RWPE1 (cell line): ENCODE measurements around the gene SLC30A5.
"Not testable (repeated sequence)": the region's sequence is repeated elsewhere in the genome, so short reads cannot be mapped to it uniquely, and the experiment has no call there.

ENCODE experiments used
- CTCF ChIA-PET: fragments of 350-600 bp; sonication (Branson Sonifier 250); formaldehyde crosslinking; extraction: SDS; loops from one replicate; lab custom pipeline; 2021; lab: Yijun Ruan, JAX
- POLR2A ChIA-PET: fragments of 400-600 bp; formaldehyde crosslinking; extraction: SDS; loops from one replicate; lab custom pipeline; 2020; ENCODE audit warnings: antibody characterized with exemption; ENCODE audit not compliant: low non-redundant PET; lab: Yijun Ruan, JAX
- DNase-seq: peaks from one replicate; pipeline ENCODE4 v3.0.0; 2012; ENCODE audit warnings: low spot score
- H3K27ac ChIP-seq: fragments of 450-650 bp; 2 replicates; pipeline ENCODE4 v1.5.1; 2017
- TF ChIP-seq, protein P1 (sequence below): fragments of 450-650 bp; conservative IDR thresholded peaks from 2 replicates; pipeline ENCODE4 v1.5.1; 2017; ENCODE audit warnings: low read depth, mild to moderate bottlenecking

Gene SLC30A5

GRCh38 chr5:69083412-69083811 lies 10.4 kb upstream of the SLC30A5 start:
- peak; percentile 26 for DNase-seq
- TF ChIP-seq, protein P1, sequence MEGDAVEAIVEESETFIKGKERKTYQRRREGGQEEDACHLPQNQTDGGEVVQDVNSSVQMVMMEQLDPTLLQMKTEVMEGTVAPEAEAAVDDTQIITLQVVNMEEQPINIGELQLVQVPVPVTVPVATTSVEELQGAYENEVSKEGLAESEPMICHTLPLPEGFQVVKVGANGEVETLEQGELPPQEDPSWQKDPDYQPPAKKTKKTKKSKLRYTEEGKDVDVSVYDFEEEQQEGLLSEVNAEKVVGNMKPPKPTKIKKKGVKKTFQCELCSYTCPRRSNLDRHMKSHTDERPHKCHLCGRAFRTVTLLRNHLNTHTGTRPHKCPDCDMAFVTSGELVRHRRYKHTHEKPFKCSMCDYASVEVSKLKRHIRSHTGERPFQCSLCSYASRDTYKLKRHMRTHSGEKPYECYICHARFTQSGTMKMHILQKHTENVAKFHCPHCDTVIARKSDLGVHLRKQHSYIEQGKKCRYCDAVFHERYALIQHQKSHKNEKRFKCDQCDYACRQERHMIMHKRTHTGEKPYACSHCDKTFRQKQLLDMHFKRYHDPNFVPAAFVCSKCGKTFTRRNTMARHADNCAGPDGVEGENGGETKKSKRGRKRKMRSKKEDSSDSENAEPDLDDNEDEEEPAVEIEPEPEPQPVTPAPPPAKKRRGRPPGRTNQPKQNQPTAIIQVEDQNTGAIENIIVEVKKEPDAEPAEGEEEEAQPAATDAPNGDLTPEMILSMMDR, result no peak
- ChIA-PET CTCF (interaction anchor here (0.6 to 3.7 kb wide), 5 partner anchors 10 to 1921 kb away, joined by 3 to 23 read pairs (median 5); partner anchors contain the start of gene SLC30A5), POLR2A (no interaction called here)
- H3K27ac ChIP-seq, result no peak overlapping the region

DNA sequence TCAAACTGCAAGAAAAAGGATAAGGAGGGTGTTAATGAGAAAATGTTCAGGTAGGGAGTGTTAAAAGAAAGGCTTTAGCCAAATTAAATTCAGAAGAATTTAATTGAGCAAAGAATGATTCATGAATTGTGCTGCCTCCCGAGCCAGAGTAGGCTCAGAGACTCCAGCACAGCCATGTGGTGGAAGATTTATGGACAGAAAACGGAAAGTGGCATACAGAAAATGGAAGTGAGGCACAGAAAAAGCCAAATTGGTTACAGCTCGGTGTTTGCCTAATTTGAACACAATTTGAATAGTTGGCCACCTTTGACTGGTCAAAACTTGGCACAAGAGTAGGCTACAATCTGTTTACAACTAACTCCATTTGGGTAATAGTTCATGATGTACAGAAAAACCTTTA lies 9.6 kb upstream of the SLC30A5 start:
- no peak for DNase-seq
- CTCF ChIA-PET, result interaction anchor here (0.6 to 3.7 kb wide), 3 partner anchors 9 to 1922 kb away, joined by 3 to 23 read pairs (median 4); partner anchors contain the start of gene SLC30A5
- POLR2A ChIA-PET, result no interaction called here
- no peak overlapping the region for H3K27ac ChIP-seq
- TF ChIP-seq, protein P1, result no peak

- CTCF ChIA-PET, result interaction anchor here (3.7 kb wide), 1 partner anchor 8 kb away, joined by 23 read pairs; the partner anchor contains the start of gene SLC30A5
- DNase-seq, result no peak
- POLR2A ChIA-PET, result no interaction called here
- TF ChIP-seq, protein P1, result no peak
- no peak overlapping the region for H3K27ac ChIP-seq
Measured at GRCh38 chr5:69084903-69085302, 8.9 kb upstream of the SLC30A5 start.

- TF ChIP-seq, protein P1, result no peak
- DNase-seq, result no peak
- ChIA-PET CTCF (interaction anchor here (0.6 kb wide), 1 partner anchor 55 kb away, joined by 4 read pairs; no protein-coding TSS in a partner anchor), POLR2A (no interaction called here)
- H3K27ac ChIP-seq, result no peak overlapping the region
Measured at GRCh38 chr5:69086206-69086605, 7.6 kb upstream of the SLC30A5 start.

DNA sequence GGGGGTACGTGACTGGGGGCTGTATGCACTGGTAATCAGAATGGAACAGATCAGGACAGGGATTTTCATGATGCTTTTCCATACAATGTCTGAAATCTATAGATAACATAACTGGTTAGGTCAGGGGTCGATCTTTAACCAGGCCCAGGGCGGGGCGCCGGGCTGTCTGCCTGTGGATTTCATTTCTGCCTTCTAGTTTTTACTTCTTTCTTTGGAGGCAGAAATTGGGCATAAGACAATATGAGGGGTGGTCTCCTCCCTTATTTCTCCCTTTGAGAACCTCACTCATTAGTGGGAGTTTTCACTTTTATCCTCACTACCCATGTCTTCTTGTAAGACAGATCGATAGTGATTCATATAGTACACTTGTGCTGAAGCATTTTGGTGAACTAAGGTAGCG lies 5.8 kb upstream of the SLC30A5 start:
- H3K27ac ChIP-seq, POLR2A ChIA-PET, DNase-seq: not testable (repeated sequence)
- CTCF ChIA-PET, result interaction anchor here (1.4 kb wide), 1 partner anchor 45 kb away, joined by 4 read pairs; no protein-coding TSS in a partner anchor

GRCh38 chr5:69090158-69090557 lies 3.7 kb upstream of the SLC30A5 start:
- POLR2A ChIA-PET, result no interaction called here
- H3K27ac ChIP-seq, result no peak overlapping the region
- TF ChIP-seq, protein P1, result no peak
- no peak for DNase-seq
- CTCF ChIA-PET, result interaction anchor here (0.7 to 0.8 kb wide), 3 partner anchors 244 to 1637 kb away, joined by 3 to 4 read pairs (median 3); no protein-coding TSS in a partner anchor

DNA sequence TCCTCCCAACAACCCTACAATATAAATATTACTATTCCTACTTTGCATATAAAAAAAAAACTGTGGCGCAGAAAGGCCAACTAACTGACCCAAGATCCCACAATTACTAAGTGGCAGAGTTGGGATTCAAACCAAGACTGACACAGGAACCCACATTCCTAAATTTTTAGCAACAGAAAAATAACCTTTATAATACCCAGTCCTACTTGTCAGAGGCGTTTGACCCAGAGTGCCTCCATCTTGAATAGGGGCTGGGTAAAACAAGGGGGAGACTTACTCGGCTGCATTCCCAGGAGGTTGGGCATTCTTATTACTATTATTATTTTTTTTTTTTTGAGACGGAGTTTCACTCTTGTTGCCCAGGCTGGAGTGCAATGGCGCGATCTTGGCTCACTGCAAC lies 2.0 kb upstream of the SLC30A5 start:
- no peak overlapping the region for H3K27ac ChIP-seq
- CTCF ChIA-PET, result interaction anchor here (0.8 kb wide), 1 partner anchor 12 kb away, joined by 4 read pairs; no protein-coding TSS in a partner anchor

More for the DNA sequence above, 2.0 kb upstream of the SLC30A5 start:
- no peak for DNase-seq
- POLR2A ChIA-PET, result no interaction called here
- TF ChIP-seq, protein P1, result no peak
